Measurements from ENCODE around the gene VPS36.

- no peak for TF ChIP-seq CTCF (optimal IDR thresholded peaks at IDR 0.05 in 1 of 3, IDR thresholded peaks at IDR 0.05 in 1 of 3, conservative IDR thresholded peaks at IDR 0.05 in 1 of 3; ENCODE audit: extremely low read depth in 1 of 3, insufficient read depth in 2 of 3, low read length in 3 of 3)
- no peak for TF ChIP-seq EZH2 (IDR thresholded peaks at IDR 0.05; ENCODE audit: low read length)
These were observed 5.2 kb upstream of the VPS36 start for GRCh38 chr13:52455677-52456041.
